ENCODE data around the gene TEC.

Gene TEC

DNA sequence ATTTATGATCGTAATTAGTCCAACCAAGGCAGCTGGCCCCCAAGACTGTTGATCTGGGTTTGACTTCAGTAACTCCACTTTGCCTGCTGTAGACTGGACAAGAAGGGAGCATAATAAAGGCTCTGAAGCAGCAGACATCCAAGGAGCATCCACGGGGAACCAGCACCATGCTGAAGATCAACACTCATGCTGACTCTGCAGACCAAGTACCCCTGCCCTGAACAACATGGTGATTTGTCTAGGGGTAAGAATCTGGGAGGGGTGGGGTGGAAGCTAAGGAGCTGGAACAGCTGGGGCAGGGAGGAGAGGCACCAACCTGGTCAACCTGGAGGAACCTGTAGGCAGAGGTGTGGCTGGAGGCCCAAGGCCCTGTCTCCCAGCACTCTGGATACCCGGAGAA lies 2.1 kb downstream of the TEC start:
- no peak for DNase-seq

DNA sequence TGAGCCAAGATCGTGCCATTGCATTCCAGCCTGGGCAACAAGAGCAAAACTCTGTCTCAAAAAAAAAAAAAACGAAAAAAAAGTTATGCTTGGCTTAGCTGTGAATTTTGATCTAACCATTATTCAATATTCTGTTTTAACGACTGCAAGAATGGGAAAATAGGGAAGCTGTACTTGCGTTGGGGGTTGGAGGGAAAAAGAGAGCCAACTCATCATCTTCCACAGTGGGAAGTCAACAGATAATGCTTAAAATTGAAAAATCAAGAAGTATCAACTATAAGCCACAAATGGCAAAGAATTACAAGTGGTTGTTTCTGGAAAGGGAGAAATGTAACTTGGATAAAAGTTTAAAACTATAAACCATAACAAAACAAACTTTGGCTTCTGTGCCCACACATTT lies 2.9 kb downstream of the TEC start:
- DNase-seq: no peak

DNA sequence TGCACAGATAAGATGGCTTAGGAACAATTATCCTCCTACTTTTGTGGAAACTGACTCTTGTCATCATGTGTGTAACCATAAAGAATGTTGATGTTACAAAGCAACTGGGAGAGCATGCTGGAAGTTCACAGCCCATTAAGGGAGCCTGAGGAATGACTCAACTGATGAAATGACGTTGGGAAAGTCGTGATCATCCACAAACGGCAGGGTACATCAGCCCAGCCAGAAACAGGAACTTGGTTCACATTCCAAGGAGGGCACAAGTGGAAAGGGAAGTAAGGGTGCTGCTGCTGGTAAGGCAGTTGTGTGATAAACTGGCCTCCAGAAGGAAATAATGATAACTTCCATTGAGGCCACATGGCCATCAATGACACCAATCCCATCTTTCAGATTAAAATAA lies 6.7 kb downstream of the TEC start:
- DNase-seq: no peak

DNA sequence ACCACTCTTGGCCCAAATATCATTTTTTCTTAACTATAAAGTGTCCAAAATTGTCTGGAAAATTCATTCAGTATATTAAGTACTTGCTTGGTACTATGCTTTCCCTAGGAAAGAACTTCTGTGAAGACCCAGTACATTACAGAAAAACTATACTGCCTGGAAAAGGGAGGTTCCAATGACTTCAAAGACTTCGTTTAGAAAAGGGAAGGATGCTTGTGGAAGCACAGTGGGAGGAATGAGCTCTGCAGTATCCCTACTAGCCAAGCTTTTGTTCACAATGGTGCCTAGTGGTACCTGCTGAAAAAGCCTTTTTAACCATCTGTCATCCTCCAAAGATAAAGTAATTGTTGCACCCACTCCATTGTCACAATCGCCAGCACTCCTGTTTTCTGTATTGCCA lies 7.2 kb downstream of the TEC start:
- no peak for DNase-seq

DNA sequence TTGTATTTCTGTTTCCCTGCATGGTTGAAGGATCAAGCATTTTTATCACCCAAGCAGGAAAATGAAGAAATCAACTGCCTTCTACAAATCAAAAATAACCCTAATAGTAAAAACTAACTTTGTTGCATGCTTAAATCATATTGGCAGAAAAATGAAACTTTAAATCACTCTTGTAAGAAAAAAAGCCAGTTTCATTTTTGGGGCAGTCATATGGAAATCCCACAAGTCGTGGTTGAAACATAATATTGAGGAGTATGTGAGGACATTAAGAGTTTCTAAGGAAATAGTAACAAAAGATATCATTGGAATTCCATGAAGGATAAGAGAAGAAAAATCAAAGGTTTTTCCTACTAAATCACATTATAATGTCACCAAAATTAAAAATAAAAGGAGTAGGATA lies 8.4 kb downstream of the TEC start:
- no peak for DNase-seq

DNA sequence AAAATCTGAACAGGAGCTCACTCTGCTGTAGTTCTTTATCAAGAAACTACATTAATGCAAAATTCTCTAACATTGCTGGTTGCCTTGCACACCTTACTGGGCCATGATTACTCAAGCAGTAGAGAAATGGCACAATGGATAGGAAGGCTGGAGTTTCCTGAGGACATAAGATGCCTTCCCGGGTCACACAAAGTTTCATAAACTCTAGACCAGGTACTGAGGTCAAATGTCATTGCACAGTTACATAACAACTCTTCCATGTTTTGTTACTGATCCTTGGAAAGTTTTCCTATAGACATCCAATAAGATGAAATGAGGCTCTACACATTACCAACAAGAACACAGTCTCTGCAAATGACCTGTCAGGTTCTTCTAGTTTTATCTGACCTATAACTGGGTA lies 9.9 kb downstream of the TEC start:
- no peak for DNase-seq

DNA sequence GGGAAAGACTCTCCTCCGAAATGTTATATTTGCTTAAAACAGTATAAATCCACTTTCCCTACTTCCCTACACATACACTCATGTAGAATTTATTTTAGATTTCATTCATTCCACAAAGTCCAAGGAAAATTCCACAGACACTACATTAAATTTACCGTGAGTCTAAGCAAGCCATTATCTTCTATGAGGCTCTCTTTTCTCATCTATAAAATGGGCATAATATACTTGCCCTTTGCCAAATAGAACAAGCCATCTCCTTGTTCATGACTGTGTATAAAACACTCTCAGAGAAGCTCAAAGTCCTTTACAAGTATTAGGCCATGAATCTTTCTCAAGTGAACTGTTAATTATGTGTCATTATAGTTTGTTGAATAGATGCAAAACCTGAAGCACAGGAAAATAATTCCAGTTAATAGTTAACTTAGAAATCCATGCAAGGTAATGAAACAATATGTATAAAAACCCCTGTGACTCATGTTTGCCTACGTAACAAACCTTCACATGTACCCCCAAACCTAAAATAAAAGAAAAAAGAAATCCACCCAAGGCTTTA lies 10.7 kb downstream of the TEC start:
- DNase-seq: no peak

DNA sequence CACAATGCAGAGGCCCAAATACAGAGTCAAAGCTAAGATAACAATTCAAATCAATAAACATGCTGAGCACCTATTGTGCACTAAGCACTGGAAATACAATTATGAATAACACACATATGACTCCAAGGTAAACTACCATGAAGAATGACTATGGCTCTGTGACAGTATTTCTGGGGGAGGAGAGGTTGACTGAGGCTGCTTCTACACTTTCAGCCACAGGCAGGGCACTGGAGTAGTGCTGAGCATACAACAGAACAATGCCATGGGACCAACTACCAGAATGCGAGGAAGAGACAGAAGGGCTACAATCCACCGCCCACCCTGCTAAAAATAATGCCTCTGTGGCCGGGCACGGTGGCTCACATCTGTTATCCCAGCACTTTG lies 13.7 kb downstream of the TEC start:
- DNase-seq: no peak

DNA sequence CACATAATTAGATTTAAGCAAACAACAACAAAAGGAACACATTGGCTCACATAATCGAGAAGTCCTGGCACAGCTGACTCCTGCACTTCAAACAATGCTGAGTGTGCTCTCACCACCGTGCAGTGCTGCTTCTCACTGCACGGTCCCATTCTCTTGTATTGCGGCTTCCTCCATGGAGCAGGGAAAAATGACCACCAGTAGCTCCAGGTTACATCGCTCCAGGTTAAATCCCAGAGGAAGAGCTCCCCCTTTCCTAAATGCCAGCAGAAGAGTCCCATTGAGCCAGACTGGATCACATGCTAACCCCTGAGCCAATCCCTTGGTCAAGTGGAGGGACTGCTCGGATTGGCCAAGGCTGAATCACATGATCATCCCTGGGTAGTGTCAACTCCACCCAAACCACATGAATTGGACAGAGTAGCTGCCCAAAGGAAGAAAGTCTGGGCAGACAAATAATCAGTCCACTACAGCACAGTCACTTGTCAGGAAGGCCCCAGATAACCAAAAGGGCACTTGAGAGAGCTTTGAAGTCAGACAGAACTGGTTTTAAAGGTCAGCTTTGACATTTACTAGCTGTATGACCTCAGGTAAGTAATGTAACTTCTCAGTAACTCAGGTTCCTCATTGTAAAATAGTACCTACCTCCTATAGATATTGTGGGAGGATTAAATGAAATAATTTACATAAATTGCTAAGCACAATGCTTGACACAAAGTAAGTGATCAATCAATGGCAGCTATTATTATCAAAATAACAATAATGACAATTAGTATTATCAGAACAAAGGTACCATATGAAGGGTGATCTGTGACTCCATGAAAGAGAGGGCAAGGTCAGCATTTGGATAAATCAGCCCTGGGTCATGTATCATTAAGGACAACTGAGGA lies 14.3 kb downstream of the TEC start:
- no peak for DNase-seq

DNA sequence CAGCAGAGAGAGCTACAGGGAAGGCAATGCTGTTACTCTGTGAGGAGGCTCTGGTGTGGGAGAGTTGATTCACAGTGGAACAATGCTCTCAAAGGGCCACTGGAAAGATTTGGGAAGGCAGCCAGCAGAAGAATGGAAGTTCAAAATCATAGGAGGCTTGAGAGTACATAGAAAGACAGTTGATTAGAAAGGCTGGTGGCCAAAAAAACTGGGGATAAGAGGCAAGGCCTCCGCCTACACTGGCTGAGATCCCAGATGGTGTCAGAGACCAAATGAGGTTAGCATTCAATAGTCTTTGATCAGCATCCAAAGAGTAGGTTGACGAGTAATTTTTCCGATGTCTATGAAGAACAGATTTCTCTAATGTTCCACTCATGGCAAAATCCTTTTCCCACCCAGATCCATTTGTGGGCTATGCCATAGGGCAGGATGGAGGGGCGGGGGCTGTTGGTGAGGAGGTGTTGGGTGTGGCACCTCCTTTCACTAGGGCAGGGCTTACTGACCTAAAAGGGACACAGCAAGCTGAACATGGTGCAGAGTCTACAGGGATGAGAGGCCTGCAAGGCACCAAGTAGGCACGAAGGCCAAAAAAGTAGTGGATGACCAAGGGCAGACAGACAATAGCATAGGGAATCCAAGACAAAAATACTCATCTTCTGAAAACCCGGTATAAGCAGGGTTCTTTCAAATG lies 15.1 kb downstream of the TEC start:
- no peak for DNase-seq

DNA sequence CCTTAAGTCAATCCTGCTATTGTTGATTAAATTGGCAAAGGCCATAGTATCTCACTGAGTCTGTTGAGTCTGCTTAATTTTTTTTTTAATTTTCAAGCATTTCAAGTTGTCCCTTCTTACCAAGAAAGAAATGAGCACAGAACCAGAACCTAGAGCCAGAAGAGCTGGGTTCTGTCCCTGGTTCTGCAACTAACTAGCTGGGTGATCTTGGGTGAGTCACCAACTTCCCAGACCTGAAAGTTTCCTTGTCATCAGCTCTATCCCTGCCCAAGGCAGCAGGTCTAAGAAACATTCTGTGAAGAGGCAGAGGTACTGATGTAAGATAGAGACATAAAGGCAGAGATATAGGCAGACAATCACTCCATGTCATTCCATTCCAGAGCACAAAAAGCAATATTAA lies 17.3 kb downstream of the TEC start:
- no peak for DNase-seq

DNA sequence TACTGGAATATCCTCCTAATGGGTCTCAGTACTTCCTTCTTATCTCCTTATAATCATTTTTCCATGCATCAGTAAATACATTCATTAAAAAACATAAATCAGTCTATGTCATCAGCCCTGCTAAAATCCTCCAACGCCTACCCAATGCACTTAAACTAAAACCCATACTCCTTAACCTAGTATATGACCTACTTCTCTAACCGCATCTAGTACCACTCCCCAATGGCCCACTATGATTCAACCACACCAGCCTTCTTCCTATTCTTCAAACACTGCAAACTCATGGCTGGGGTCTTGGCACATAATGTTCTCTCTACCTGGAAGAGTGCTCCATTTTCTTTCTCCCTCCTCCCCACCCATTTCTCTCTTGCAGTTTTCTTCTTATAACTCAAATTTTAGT lies 18.7 kb downstream of the TEC start:
- DNase-seq: no peak

DNA sequence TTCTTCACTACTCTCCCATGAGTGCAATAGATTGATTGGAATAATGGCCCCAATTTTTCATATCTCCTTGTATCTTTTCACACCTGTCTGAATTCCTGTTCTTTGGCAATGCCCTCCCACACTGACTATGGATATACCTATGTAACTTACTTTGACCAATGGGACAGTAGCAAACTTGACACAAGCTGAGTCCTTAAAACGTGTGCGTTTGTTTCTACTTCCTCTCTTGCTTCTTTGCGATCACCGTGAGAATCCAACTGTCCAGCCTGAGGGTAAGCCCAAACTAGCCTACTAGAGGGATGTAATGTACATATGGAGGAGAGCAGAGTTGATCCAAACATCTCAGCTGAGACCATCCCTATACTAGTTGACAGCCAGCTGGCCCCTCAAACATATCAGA lies 19.3 kb downstream of the TEC start:
- DNase-seq: no peak

DNA sequence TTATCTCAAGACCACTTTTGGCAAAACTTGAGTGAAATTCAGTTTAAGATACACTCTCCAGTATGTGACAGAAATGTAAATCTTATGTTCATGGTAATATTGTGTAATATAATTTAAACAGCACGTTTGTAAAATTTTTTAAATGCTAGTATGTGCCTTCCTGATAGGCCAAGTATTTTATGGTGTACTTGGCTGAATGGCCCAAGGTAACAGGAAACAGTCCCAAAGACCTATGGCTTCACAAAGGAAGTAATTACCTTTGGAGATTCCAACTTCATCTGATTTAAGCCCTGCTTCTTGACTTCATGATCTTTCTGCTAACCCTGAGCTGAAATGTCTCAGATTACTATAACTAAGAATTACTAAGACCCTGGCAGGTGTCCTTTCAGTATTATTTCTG lies 20.3 kb downstream of the TEC start:
- no peak for DNase-seq

DNA sequence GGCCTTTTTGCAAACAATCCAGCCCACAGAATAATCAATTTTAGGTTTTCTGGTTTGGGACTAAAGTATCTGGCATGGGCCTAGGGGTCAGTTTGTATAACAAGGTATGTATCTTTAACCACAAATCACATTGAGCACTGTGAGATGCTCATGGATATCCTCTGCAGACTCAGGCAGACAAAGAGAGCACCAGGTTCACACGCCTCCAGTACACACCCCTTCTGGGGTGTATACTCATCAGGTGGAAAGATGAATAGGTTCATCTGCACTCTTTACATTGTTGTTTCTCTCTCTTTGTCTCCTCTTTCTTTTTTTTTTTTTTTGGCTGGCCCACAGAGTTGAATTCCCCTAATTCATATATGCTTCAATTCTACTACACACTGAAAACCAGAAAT lies 21.1 kb downstream of the TEC start:
- no peak for DNase-seq

DNA sequence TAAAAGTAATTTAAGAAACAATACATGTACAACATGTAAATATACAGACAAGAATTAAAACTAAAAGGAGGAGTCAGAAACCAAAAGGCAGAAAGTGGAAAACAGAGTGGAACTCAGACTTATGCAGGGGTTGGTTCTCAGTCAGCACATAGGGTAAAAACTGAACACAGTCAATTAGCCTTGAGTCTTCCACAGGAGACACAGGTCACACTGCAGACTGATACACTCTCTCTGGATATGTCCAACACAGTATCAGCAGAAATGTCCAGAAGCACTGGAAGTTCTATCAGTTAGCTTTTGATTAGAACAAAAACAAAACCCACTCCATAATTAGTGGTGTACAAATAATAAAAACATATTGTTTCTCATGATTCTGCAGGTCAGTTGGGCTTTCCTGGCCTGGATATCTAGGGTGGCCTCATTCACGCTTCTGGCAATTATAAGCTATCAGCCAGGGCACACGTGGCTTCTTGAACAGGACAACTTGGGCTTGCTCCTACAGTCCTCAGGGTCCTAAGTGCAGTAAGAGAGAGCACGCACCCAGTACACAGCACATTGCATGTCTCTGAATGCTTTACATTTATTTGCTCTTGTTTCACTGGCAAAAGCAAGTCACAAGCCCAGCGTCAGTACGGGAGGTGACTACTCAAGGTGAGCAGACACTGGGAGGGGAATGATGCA lies 21.6 kb downstream of the TEC start:
- DNase-seq: no peak

DNA sequence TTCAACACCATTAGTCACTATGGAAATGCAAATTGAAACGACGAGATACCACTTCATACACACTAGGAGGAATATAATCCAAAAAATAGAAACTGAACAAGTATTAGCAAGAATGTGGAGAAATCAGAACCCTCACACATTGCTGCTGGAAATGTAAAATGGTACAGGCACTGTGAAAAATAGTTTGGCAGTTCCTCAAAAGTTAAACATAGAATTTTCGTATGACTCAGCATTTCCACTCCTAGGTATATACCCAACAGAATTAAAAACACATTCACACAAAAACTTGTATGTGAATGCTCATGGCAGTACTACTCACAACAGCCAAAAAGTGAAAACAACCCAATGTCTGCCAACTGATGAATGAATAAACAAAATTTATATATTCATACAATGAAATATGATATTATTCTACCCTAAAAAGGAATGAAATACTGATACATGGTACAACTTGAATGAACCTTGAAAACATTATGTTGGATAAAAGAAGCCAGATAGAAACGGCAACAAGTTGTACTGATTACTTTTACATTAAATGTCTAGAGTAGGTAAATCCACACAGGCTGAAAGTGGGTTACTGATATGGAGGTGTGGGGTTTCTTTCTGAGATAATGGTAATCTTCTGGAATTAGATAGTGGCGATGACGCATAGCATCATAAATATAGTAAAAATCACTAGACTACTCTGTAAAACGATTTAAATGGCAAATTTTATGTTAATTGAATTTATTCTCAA lies 22.3 kb downstream of the TEC start:
- no peak for DNase-seq

DNA sequence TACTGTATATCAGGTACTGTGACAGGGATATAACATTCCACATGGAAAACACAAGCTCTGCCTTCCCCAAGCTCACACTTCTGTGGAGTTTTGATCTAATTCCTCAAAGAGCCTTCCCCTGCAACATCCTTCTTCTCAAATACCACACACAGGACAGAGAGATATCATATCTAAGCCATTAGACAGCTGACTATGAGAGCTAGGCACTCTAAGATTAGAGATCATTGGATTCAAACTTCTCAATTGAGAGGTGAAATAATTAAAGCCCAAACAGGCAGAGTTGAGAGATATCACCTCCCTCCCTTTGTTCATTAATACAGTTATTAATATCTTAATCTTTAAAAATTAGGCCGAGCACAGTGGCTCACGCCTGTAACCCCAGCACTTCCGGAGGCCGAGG lies 25.0 kb downstream of the TEC start:
- DNase-seq: no peak

DNA sequence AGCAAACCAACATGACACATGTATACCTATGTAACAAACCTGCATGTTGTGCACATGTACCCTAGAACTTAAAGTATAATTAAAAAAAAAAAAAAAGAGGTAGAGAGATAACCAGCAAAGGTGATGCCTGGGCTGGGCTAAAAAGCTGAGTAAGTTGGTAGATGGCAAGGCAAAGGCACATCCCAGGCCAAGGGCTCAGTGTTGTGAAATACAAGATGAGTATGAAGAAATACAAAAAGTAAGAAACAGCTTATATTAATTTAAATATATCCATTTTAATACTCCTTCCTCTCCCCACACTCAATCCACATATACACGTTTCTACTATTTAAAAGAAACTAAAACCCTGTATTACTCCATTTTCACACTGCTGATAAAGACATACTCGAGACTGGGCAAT lies 25.8 kb downstream of the TEC start:
- no peak for DNase-seq

DNA sequence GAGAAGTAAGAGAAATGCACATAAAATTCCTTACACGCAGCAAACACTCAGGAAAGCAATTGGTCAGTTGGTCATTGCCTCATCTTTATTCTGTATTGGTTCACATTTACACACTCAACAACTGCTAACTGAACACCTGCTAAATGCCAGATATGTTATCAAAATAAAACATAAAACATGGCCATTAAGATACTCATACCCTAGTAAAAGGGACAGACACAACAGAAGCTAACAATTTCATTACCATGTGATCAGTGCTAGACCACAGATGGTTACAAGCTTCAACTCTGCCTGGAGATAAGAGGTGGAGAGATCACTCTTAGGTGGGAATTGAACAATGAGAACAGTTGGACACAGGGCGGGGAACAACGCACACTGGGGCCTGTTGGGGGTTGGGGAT lies 26.2 kb downstream of the TEC start:
- DNase-seq: no peak

DNA sequence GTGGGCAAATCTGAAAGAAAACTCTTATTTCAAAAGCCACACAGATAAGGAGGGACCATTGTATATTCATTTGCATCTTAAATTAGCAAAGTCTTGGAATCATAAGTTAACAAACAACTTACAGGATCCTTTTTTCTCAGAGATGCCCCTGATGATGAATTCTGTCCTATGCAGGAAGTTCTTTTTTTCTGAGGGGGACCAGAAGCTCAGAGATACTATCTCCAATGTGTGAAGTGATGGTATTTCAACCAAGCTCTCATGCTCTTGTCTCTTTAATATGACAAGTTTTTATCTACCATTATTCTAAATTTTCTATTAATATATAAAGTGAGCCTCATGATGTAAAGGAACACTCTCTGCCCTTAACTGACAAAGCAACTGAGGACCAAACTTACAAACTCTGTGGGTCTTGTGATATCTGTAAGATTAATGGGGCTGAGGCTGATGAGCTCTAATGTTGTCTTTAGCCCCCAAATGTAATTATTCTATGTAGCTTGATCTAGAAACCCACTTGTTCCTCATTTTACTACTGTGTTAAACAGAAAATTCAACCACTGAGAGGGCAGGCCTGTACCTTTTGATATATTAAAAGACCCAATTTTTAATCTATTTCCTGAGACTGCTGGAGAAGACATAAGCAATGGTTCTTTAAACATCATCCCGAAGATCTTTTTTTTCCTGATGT lies 27.0 kb downstream of the TEC start:
- no peak for DNase-seq

DNA sequence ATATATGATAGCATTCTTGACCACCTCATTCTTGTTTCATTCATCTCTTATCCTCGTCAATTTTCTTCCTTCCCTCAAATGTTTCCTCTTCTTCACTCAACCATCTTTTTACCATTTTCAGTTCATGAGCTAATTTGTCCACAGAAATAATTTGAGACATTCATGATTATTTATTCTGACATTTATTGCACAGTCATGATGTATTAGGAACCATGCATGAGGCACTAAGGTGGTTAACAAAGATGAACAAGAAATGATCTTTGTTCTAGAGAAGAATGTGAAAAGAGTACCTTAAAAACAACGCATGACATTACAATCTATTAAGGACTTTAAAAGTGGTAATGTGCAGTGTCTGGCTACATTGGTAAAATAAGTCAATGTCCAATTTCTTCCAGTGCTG lies 27.9 kb downstream of the TEC start:
- no peak for DNase-seq
